ENCODE data around the gene RAB18.
"Not testable (repeated sequence)": the region's sequence is repeated elsewhere in the genome, so short reads cannot be mapped to it uniquely, and the experiment has no call there.

RAB18 gene

DNA sequence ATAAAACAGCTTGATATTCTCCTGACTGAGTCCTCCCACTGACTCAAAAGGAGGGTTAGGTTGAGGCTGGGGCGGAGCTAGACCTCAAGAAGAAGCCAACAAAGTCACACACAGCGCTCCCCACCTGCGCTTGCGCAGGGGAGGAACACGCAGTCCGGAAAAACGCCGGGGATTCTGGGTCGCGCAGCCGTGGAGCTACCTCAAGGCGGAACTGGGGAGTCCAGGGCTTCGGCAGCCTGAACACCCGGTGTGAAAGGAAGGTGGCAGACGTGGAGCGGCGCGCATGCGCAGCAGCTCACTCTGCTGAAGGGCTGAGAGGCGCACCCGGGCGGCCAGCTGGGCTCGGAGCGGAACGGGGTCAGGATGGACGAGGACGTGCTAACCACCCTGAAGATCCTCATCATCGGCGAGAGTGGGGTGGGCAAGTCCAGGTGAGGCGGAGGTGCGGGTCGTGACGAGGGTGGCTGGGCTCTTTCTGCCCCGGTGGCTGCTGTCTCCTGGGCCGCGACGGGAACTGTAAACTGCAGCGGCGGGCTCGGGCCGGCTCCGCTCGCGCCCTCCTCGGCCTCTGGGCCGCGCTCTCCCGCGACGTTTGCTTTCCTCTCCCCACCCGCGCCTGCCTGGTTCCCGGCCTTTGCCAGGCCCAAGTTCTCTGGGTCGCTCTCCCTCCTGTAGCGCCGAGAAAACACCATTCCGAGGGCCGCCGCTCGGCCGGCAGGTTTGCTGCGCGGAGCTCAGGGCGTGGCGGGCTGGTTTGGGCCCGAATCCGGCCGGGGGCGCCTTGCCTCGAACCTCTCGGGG is at the start of gene RAB18:
TSS of gene RAB18 (plus strand) at position 298 of the 801 bp plus-strand sequence. CDS start at position 364, 66 bp downstream.
- DNase-seq, result peak; percentile 93 to 96

GRCh38 chr10:27454837-27455236 is 49.3 kb upstream of the RAB18 start:
- no peak for DNase-seq

DNA sequence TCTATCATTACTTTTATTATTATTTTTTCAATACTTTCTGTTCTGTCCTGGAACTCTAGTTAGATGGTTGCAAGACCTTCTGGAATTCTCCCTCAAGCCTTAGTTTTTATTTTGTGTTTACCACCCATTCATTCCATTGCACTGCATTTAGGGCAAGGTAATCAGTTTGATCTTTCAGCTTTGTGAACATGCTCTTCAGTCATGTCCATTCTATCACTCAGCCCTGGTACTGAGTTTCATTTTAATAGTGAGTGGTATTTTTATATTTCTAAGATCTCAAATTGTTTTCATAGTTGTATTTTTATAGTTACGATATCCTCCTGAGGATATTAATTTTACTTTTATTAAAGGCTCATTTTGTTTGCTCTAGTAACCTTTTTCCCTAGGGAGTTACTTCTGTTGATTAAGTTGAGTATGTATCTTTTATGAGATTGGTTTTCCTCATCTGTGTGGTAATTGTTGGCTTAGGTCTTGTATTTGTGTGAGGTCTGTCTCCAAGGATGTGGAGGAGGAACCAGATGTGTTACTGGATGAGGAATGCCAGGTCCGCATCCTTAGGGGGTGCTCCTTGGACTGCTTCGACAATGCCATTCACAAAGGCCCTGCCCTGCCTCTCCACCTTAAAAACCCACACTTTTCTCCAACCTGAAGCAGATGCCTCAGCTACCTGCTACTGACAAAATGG is 46.7 kb upstream of the RAB18 start:
- no peak for DNase-seq

DNA sequence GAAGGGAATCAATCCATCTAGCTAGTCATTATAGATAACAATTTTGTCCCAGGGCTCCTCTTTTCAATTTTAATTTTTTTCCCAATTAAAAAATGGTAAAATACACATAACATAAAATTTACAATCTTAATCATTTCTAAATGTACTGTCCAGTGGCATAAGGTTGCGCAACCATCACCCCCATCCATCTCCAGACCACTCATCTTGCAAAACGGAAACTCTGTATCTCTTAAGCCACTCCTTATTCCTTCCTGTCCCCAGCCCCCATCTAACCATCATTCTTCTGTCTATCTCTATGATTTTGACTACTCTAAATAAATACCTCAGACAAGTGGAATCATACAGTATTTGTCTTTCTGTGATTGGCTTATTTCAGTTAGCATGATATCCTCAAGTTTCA is 46.1 kb upstream of the RAB18 start:
- no peak for DNase-seq

- no peak for DNase-seq
Measured at GRCh38 chr10:27461312-27461711, 42.8 kb upstream of the RAB18 start.

GRCh38 chr10:27463961-27464360 is 40.1 kb upstream of the RAB18 start:
- DNase-seq, result no peak

DNA sequence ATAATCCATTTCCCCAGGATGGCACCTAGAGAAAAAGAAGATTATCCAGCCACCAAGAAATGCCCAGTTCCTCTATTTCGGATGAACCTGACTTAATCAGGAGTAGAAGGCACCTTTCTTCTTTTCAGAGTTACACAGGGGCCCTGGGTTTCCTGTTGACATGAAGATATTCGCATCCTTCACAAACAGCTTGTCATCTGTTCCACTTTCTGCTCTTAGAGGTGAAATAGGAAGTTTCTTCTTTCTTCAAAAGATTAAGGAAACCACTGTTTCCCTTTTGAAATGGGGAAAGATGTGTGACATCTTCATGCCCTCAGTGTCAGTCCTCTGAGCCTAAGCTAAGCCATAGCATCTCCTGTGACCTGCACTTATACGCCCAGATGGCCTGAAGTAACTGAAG is 39.1 kb upstream of the RAB18 start:
- DNase-seq, result no peak

- not testable (repeated sequence) for DNase-seq
Measured at GRCh38 chr10:27465596-27465995, 38.5 kb upstream of the RAB18 start.

DNA sequence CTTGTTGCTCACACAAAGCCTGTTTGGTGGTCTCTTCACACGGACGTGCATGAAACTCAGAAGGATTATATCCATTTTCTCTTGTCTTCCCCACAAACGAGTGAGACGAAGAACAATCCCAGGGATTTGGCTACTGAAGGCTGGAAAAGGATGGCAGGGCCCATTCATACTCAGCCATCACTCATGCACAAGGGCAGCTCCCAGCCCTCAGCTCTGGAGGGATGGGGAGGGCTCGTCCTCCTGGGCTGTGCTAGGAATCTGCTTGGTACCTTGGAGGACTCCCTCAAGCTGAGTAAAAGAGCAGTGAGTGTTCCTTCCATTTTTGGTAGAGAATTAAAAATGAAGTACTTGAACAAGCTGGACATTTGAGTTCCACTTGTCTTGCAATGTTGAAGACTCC is 33.2 kb upstream of the RAB18 start:
- no peak for DNase-seq

GRCh38 chr10:27474741-27475140 is 29.4 kb upstream of the RAB18 start:
- no peak for DNase-seq

DNA sequence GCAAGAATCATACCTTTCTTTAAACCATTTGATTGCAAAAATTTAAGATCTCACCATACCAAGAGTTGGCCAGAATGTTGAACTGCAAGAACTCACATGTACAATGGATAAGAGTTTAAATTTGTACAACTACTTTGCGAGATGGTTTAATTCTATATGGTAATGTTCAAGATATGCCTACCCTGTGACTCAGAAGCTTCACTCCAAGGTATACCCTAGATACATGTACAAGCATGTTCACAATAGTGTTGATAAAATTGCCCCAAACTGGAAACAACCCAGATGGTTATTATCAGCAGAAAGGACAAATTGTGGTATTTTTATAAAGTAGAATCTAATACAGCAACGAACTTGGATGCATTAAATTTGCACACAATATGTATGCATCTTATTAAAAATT is 25.1 kb upstream of the RAB18 start:
- no peak for DNase-seq

GRCh38 chr10:27481486-27481885 is 22.6 kb upstream of the RAB18 start:
- no peak for DNase-seq

GRCh38 chr10:27482984-27483956 is 20.8 kb upstream of the RAB18 start:
- no peak for DNase-seq

DNA sequence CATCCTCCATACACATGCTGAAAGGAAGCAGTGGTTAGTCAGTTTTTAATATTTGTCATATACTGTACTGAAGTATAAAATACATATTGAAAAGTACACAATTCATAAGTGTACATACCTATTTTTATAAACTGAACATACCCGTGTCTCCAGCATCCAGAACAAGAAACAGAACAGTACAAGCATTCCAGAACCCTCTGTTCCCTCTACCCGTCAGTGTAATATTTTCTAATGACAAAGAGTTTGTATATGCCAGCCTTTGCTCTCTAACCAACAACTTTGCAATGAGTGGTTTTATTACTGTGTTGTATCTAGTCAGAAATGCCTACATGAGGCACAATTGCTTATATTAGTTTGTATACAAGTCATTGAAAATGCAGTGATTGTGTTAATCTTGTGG is 18.7 kb upstream of the RAB18 start:
- DNase-seq, result no peak

GRCh38 chr10:27485986-27486385 is 18.1 kb upstream of the RAB18 start:
- no peak for DNase-seq

- no peak for DNase-seq
Measured at GRCh38 chr10:27490807-27491206, 13.3 kb upstream of the RAB18 start.

- no peak for DNase-seq
Measured at GRCh38 chr10:27494116-27494805, 9.8 kb upstream of the RAB18 start.

GRCh38 chr10:27496137-27496536 is 8.0 kb upstream of the RAB18 start:
- no peak for DNase-seq

DNA sequence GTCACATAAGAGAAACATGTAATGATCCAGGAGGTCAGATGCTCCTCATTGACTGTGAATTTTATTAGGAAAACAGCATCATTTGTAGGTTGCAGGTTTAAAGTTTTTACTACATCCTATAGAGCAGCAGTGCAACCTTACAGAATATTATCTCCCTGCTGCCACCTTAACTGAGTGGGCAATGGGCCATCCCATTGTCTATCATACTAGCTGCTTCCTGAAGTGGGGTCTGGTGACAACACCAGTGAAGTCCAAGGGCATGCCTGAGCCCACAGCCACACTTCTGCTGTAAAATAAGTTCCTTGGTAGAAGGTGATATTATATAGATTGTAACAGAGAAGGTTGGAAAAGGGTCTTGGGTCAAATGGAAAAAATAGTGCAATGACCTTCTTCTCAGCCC is 4.0 kb upstream of the RAB18 start:
- no peak for DNase-seq

DNA sequence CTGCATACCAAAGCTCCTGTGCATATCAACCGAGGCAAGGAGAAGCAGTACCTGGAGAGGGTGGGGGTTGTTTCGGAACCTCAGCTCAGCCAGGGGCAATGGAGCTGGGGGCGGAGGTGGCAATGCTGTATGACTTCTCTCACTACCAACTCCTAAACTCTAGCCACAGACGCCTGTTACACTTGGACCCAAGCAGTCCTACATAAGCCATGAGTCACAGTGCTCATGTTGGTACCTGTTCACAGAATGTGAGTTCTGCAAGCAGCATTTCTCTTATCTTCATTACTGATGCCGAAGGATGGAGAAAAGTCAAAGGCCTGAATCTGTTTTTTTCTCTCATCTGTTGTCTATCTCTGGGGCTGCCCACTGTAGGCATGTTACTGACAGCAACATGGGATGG is 3.2 kb upstream of the RAB18 start:
- DNase-seq, result no peak

GRCh38 chr10:27503498-27504006 is 552 bp upstream of the RAB18 start:
- no peak for DNase-seq

- no peak for DNase-seq
Measured at GRCh38 chr10:27504808-27505460, 830 bp downstream of the RAB18 start.

Measured in NCI-H2081 (cell line).